Testis (tissue), 3 donors: ENCODE results near the gene FMNL2. TPM values are rescaled to one million over a fixed set of nuclear protein-coding genes. Genes with fewer than 3 reads are reported as not detected.

Experiments used
- DNase-seq: peaks from one replicate; pipeline ENCODE4 v3.0.0-alpha.2; 2019
- H3K27ac ChIP-seq, 2 donors: fragments of 200-600 bp; sonication (generic); one replicate each; pipeline ENCODE4 v1.5.1; 2019
- H3K27me3 ChIP-seq: fragments of 200-600 bp; sonication (generic); one replicate; pipeline ENCODE4 v1.5.1; 2019
- H3K36me3 ChIP-seq: fragments of 200-600 bp; sonication (generic); one replicate; pipeline ENCODE4 v1.5.1; 2017; ENCODE audit warnings: low read depth; ENCODE audit errors: missing control alignments
- H3K4me1 ChIP-seq: fragments of 200-600 bp; sonication (generic); one replicate; pipeline ENCODE4 v1.5.1; 2019
- H3K4me3 ChIP-seq, 2 donors: fragments of 200-600 bp; sonication (generic); one replicate each; pipeline ENCODE4 v1.5.1; 2017 to 2019
- H3K9me3 ChIP-seq: fragments of 200-600 bp; sonication (generic); one replicate; pipeline ENCODE4 v1.5.1; 2017
- CTCF ChIP-seq, 3 experiments: fragments of 450-650 bp in 2 of 3; fragments of 200-600 bp in 1 of 3; sonication (generic) in 1 of 3; IDR thresholded peaks; one replicate each; pipeline ENCODE4 v1.5.1; 2016 to 2019; ENCODE audit warnings: antibody characterized with exemption in 3 of 3, mild to moderate bottlenecking in 2 of 3, moderate library complexity in 1 of 3
- POLR2A ChIP-seq: fragments of 450-650 bp; IDR thresholded peaks from one replicate; pipeline ENCODE4 v1.6.1; 2017; ENCODE audit warnings: antibody characterized with exemption, mild to moderate bottlenecking, moderate library complexity
- WGBS, 2 donors: methylation state at CpG; one replicate each; pipeline ENCODE4 v1.1.5; 2018; 5-methylcytosine and 5-hydroxymethylcytosine counted together
- intact Hi-C: fragments of 100-400 bp; cut with DNase I; formaldehyde crosslinking; loops from one replicate; pipeline ENCODE4 v1.15.1; 2023; ENCODE audit warnings: low total_unique reads
- polyA plus RNA-seq: library from polyadenylated mRNA; stranded (reverse); fragments of 350-450 nt; fragmentation: Illumina TruSeq; extraction: RNeasy Lipid Tissue Mini Kit (QIAGEN cat#74804); gene quantifications from one replicate; pipeline ENCODE4 v1.2.3, GENCODE V29; 2014; ENCODE audit warnings: low read depth, low replicate concordance; ENCODE audit not compliant: insufficient read depth
- total RNA-seq, 2 donors: library from RNA; depleted of rRNA; stranded (reverse); fragments of >200 nt; gene quantifications; one replicate each; pipeline ENCODE4 v1.2.3, GENCODE V29; 2016

Gene FMNL2
- total and polyA plus RNA-seq, 3 donors from 2014 or later: 15.4 to 19.8 (median 16.8) TPM

- no peak overlapping the region for H3K4me3 ChIP-seq
- intact Hi-C loops: no loop called here
Observed at GRCh38 chr2:152499331-152499816, 164.4 kb downstream of the FMNL2 start.

DNA sequence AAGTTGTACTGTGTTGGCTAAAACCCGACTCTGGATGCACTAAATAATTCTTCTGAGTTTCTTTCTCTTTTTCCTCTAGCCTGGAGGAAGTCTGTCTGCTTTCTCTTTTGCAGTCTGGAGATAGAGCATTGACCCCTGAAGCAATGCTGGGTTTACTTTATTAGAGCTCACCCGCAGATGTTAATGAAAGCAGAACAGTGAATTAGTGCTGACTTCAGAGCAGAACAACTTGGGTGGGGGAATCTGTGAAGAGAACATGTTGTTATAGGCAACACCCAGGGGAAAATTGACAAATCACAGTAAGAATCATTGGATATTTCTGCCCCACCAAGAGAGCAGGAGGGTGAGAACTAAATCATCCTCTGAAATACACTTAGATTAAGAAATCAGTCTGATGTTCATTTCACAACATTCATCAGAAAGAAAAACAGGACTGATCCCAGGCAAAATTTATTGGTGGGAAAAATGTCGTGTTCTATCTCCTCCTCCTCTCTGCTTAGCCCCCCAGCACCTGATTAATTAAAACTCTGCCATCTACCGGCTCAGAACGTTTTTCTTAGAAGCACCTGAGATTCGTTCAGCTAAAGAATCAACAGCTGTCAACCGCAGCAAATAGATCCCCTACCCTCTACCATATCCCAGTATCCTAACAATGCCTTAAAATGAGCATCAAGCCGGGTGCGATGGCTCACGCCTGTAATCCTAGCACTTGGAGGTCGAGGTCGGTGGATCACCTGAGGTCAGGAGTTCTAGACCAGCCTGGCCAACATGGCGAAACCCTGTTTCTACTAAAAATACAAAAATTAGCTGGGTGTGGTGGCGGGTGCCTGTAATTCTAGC is 165.1 kb downstream of the FMNL2 start:
- Histone ChIP-seq H3K9me3 (no peaks in the 10 kb centered on the region), H3K27ac (peak overlapping the region; percentile 27 to 74), H3K27me3 (no peaks in the 10 kb centered on the region), H3K4me1 (peaks cover 18% of the 10 kb centered on the region), H3K4me3 (no peak overlapping the region), H3K36me3 (no peaks in the 10 kb centered on the region)
- TF ChIP-seq POLR2A: no peak
- TF ChIP-seq CTCF (IDR thresholded peaks at IDR 0.05): no peak
- WGBS, 2 donors: 62 to 74% methylated on average over 13 to 14 of the region's 14 CpGs
- DNase-seq: peak; percentile 38
- intact Hi-C loops: no loop called here

More at GRCh38 chr2:152499331-152499816, 164.4 kb downstream of the FMNL2 start:
- peak overlapping the region; percentile 27 to 74 for H3K27ac ChIP-seq
- no peaks in the 10 kb centered on the region for H3K36me3 ChIP-seq
- 40 to 55% methylated on average over 3 of the region's 3 CpGs for WGBS, 2 donors
- no peaks in the 10 kb centered on the region for H3K9me3 ChIP-seq
- no peak for DNase-seq
- no peaks in the 10 kb centered on the region for H3K27me3 ChIP-seq
- peaks cover 22% of the 10 kb centered on the region for H3K4me1 ChIP-seq
- TF ChIP-seq CTCF (IDR thresholded peaks at IDR 0.05): no peak
- TF ChIP-seq POLR2A: no peak

- H3K4me1 ChIP-seq: peaks cover 21% of the 10 kb centered on the region
- WGBS, 2 donors: 66 to 76% methylated on average over 8 of the region's 8 CpGs
- no peaks in the 10 kb centered on the region for H3K9me3 ChIP-seq
- intact Hi-C loops: no loop called here
- no peaks in the 10 kb centered on the region for H3K36me3 ChIP-seq
- H3K4me3 ChIP-seq: no peak overlapping the region
- no peak for DNase-seq
- TF ChIP-seq POLR2A: no peak
- no peak for TF ChIP-seq CTCF (IDR thresholded peaks at IDR 0.05)
- H3K27ac ChIP-seq: peak overlapping the region; percentile 18 to 74
- H3K27me3 ChIP-seq: no peaks in the 10 kb centered on the region
Observed at GRCh38 chr2:152500772-152501171, 165.8 kb downstream of the FMNL2 start.

DNA sequence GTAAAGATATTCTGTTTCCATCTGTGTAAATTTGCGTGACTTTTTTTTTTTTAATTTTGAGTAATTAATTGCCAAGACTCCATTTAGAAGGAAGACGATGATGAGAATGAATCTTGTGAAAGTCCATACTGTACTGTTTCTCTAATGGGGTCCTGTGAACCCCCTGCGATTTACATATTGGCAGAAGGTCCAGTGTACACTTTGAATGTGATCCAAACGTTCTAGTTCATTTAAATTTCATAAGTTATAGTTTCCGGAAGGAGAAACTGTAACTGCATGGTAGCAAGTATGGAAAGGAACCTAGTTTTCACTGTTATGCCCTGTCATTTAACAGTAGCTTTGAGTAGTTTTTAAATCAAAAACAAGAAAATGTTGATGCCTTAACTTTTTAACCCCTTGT is 166.7 kb downstream of the FMNL2 start:
- Histone ChIP-seq H3K27me3 (no peaks in the 10 kb centered on the region), H3K4me3 (no peak overlapping the region), H3K9me3 (no peaks in the 10 kb centered on the region), H3K36me3 (no peaks in the 10 kb centered on the region), H3K4me1 (peaks cover 21% of the 10 kb centered on the region), H3K27ac (peak overlapping the region in 1 of 2 donors; percentile 74)
- 78 to 84% methylated on average over 5 of the region's 5 CpGs for WGBS, 2 donors
- intact Hi-C loops: no loop called here
- DNase-seq: no peak
- TF ChIP-seq CTCF (IDR thresholded peaks at IDR 0.05): no peak
- no peak for TF ChIP-seq POLR2A
